NB4 (cell line): ENCODE measurements around the gene STX1A.

Source experiments
- DNase-seq: peaks from one replicate; pipeline ENCODE4 v3.0.0; 2010; ENCODE audit warnings: low read depth
- H3K4me3 ChIP-seq: one replicate; pipeline ENCODE4 v1.5.1; 2011; ENCODE audit warnings: mild to moderate bottlenecking, low read depth, low read length, moderate library complexity
- CTCF ChIP-seq: IDR thresholded peaks from one replicate; pipeline ENCODE4 v1.5.1; 2012; ENCODE audit warnings: low read depth, low read length
- MYC ChIP-seq: IDR thresholded peaks from 2 replicates; pipeline ENCODE4 v1.6.1; 2011; ENCODE audit warnings: low read depth, low read length
- POLR2A ChIP-seq: IDR thresholded peaks from 2 replicates; pipeline ENCODE4 v1.6.1; 2011; ENCODE audit warnings: mild to moderate bottlenecking; ENCODE audit not compliant: insufficient read length; ENCODE audit errors: extremely low read depth
- TF ChIP-seq, protein P1 (sequence below): IDR thresholded peaks from 2 replicates; pipeline ENCODE4 v1.6.1; 2011; ENCODE audit warnings: low read depth, low read length

The STX1A gene

DNA sequence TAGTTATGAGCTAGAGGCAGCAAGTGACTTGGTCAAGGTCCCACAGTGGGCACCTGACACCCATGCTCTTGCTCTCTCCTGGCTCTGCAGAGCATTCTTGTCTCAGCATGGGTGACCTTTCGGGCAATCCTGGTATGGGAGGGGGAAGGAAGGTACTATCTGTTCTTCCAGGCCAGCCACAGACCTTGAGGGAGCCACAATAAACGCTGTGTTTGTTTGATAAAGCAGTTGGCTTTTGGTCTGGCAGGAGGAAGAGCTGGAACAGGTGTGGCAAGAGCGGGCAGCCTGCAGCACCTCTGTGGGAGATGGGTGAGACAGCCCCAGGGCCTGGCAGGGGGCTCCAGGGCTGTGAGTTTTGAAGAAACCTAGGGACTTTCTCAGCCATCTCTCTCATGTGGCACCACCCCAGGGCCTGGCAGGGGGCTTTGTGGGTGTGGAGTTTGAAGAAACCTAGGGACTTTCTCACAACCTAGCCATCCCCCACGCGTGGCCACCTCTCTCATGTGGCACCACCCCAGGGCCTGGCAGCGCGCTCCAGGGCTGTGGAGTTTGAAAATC lies 39.2 kb upstream of the STX1A start:
- H3K4me3 ChIP-seq, result no peak overlapping the region
- TF ChIP-seq, protein P1, sequence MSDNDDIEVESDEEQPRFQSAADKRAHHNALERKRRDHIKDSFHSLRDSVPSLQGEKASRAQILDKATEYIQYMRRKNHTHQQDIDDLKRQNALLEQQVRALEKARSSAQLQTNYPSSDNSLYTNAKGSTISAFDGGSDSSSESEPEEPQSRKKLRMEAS, result no peak
- TF ChIP-seq CTCF (no peak), POLR2A (no peak), MYC (no peak)
- DNase-seq, result no peak

- no peak for TF ChIP-seq MYC
- TF ChIP-seq, protein P1, result no peak
- no peak for TF ChIP-seq CTCF
- TF ChIP-seq POLR2A, result no peak
- H3K4me3 ChIP-seq, result no peak overlapping the region
- peak; percentile 87 for DNase-seq
These were observed 30.7 kb upstream of the STX1A start for GRCh38 chr7:73749931-73750776.

DNA sequence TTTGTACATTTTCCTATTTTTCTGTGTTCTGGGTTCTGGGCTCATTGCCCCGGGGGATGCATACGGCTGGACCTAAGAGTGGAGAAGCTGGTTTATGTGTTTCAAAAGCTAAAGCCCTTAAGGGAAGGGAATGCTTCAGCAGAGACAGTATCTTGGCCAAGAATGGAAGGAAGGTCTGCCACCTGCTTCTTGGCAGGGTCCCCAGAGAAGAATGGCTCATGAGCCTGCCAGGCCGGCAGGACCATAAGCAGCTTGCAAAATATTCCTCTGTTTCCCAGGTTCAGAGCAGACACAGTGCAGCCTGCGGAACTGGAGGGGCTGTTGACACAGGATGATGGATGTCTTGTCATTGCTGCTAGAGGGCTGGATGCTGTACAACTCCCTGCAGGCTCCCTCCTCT lies 26.9 kb upstream of the STX1A start:
- no peak for DNase-seq
- TF ChIP-seq MYC (no peak), POLR2A (no peak), CTCF (no peak)
- TF ChIP-seq, protein P1, result no peak
- H3K4me3 ChIP-seq, result no peak overlapping the region

DNA sequence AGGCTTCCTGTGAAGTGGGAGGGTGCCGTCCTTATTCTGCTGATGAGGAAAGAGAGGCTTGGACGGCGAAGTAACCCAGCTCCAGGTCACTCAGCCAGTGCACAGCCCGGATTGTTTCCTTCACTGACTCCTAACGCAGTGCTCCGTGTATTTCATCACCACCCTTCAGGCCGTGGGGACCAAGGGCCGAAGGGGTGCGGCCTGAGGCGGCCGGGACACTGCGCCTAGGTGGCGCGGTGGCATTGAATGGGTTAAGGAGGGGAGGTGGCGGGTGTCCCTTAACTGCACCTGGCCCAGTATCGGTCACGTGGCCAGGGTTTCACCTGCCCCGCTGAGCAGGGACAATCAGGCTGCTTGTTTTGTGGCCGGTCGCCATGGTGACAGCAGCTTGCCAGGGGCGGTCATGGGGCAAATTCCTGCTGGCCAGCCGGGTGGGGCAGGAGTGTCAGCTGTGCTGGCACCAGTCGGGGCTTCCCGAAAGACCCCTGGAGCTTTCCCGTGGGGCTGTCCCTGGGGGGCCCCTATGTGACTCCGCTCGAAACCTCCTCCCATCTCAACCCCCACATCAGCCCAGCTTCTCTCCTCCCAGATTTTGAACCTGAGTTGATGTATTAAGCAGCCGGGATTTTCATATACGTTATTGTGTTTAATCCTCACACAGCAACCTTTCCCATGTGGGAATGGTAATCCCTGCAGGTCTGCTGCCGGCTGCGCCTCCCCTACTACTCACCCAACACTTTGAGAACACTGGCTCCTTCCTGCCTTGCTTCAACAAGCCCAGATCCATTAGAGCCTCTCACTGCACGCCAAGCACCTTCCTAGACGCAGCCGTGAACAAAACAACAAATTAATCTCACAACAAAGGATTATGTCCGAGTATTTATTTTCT lies 23.5 kb upstream of the STX1A start:
- H3K4me3 ChIP-seq, result no peak overlapping the region
- DNase-seq, result no peak
- TF ChIP-seq CTCF (no peak), MYC (no peak), POLR2A (no peak)
- TF ChIP-seq, protein P1, result no peak

- DNase-seq, result no peak
- H3K4me3 ChIP-seq, result no peak overlapping the region
- TF ChIP-seq CTCF, result no peak
- no peak for TF ChIP-seq POLR2A
- TF ChIP-seq, protein P1, result no peak
- no peak for TF ChIP-seq MYC
These were observed 22.9 kb upstream of the STX1A start for GRCh38 chr7:73742338-73742752.
